Skin of body (tissue), 2 donors: Measurements from ENCODE around the gene PRODH. TPM values are rescaled to one million over a fixed set of nuclear protein-coding genes. Genes with fewer than 3 reads are reported as not detected.
"Not testable (repeated sequence)": the region's sequence is repeated elsewhere in the genome, so short reads cannot be mapped to it uniquely, and the experiment has no call there.

Experiments
- DNase-seq: peaks from one replicate; lab custom pipeline; 2025; lab: John Stamatoyannopoulos, UW
- total RNA-seq: library from RNA; depleted of rRNA; stranded (reverse); fragments of >200 nt; gene quantifications from one replicate; pipeline ENCODE4 v1.2.3, GENCODE V29; 2014

Gene PRODH
- 5.6 TPM for total RNA-seq

GRCh38 chr22:18935889-18936529 is at the start of gene PRODH:
Gene PRODH (minus strand): TSS chr22:18936293. CDS start chr22:18936287, 6 bp downstream.
- no peak for DNase-seq

- DNase-seq: no peak
These were observed 49.7 kb upstream of the PRODH start for GRCh38 chr22:18985780-18986179.

- DNase-seq: no peak
These were observed 48.5 kb upstream of the PRODH start for GRCh38 chr22:18984564-18984963.

GRCh38 chr22:18983120-18983651 is 47.1 kb upstream of the PRODH start:
- no peak for DNase-seq

- no peak for DNase-seq
These were observed 44.7 kb upstream of the PRODH start for GRCh38 chr22:18980829-18981228.

GRCh38 chr22:18979957-18980356 is 43.9 kb upstream of the PRODH start:
- no peak for DNase-seq

- no peak for DNase-seq
These were observed 42.4 kb upstream of the PRODH start for GRCh38 chr22:18978506-18978905.

- DNase-seq: no peak
These were observed 41.8 kb upstream of the PRODH start for GRCh38 chr22:18977824-18978425.

GRCh38 chr22:18976197-18976751 is 40.2 kb upstream of the PRODH start:
- no peak for DNase-seq

GRCh38 chr22:18975434-18976196 is 39.5 kb upstream of the PRODH start:
- no peak for DNase-seq

GRCh38 chr22:18974477-18975180 is 38.5 kb upstream of the PRODH start:
- DNase-seq: no peak

GRCh38 chr22:18973264-18974031 is 37.4 kb upstream of the PRODH start:
- DNase-seq: no peak

GRCh38 chr22:18972591-18972990 is 36.5 kb upstream of the PRODH start:
- not testable (repeated sequence) for DNase-seq

- DNase-seq: not testable (repeated sequence)
These were observed 35.9 kb upstream of the PRODH start for GRCh38 chr22:18972029-18972428.

GRCh38 chr22:18971321-18971751 is 35.2 kb upstream of the PRODH start:
- DNase-seq: no peak

- no peak for DNase-seq
These were observed 34.8 kb upstream of the PRODH start for GRCh38 chr22:18970948-18971315.

GRCh38 chr22:18970176-18970947 is 34.3 kb upstream of the PRODH start:
- no peak for DNase-seq

GRCh38 chr22:18969158-18969942 is 33.3 kb upstream of the PRODH start:
- DNase-seq: not testable (repeated sequence)
